ENCODE measurements around the gene ZRANB1.

ZRANB1 gene

GRCh38 chr10:124916098-124916584 lies 25.8 kb upstream of the ZRANB1 start:
- DNase-seq (ENCODE audit: extremely low read depth, low read depth): no peak
- no peak for TF ChIP-seq CTCF (IDR thresholded peaks at IDR 0.05; ENCODE audit: low read depth, low read length)

DNA sequence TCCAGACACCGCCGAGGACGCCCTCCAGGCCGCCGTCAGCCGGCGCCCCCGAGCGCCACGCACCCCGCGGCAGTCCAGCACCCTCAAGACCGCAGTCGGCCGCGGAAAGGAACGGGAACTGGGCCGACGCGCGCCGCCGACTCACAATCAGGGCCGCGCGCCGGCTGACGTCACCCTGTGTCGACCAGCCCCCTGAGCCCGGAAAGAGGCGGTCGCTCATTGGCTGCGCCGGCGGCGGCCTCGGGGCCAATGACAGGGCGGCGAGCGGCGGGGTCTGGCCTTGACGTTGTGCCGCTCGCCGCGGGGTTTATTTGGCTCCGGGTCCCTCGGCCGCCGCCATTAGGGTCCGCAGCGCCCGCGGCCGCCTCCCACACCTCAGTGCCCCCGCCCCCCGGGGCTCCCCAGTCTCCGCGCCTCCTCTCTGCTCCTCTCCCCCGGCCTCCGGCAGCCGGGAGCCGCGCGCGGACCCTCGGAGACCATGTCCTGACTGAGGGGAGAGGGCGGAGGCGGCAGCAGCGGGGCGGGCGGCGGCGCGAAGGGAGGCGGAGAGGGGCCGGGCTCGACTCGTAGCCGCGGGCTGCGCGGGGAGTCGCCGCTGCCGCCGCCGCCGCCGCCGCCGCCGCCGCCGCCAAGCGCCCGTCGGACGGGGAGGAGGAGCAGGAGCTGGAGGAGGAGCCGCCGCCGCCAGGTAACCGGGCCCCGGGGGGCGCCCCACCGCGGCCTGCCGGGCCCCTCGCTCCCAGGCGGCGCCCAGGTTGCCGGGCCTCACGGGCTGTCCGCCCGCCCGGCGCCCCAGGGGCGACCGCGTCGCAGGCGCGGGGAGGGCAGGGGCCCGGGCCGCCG lies 25.1 kb upstream of the ZRANB1 start:
- peak; percentile 87 for DNase-seq (ENCODE audit: extremely low read depth, low read depth)
- no peak for TF ChIP-seq CTCF (IDR thresholded peaks at IDR 0.05; ENCODE audit: low read depth, low read length)

DNA sequence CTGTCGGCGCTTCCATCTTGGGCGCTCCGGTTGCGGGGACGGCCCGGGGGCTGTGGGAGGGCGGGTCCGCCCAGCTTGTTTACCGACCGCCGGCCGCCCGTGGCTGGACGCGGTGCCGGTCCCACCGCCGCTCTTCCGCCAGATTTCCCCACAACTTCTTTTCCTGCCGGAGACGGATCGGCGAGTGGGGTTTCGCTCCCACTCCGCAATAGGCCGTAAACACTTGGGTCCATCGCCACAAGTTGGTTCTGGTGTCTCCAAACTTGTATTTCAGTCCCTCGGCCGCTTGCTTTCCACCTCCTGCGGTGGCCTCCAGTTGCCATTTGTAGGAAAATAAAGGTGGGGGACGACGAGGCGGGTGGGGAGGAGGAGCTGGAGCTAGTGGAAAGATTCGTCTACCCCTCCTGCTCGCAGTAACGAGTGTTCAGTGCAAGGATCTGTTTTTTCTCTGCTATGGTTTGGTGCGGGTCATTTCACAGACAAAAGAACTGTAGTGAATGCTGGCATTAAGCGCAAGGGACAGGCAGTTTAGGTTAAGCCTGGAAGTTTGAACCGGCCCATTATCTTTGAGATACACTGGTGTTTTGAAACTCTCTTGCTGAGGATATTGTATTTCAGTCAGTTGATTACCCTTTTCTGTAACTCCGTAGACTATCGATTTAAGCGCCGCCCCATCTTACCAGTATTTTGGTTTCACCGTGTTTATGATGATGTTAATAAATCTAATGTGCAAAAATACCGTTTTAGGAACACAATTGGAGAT lies 24.3 kb upstream of the ZRANB1 start:
- no peak for DNase-seq (ENCODE audit: extremely low read depth, low read depth)
- no peak for TF ChIP-seq CTCF (IDR thresholded peaks at IDR 0.05; ENCODE audit: low read depth, low read length)

- TF ChIP-seq CTCF (IDR thresholded peaks at IDR 0.05; ENCODE audit: low read depth, low read length): no peak
- no peak for DNase-seq (ENCODE audit: extremely low read depth, low read depth)
Observed at GRCh38 chr10:124918191-124918830, 23.6 kb upstream of the ZRANB1 start.

- no peak for DNase-seq (ENCODE audit: extremely low read depth, low read depth)
- no peak for TF ChIP-seq CTCF (IDR thresholded peaks at IDR 0.05; ENCODE audit: low read depth, low read length)
Observed at GRCh38 chr10:124918906-124919305, 23.0 kb upstream of the ZRANB1 start.

DNA sequence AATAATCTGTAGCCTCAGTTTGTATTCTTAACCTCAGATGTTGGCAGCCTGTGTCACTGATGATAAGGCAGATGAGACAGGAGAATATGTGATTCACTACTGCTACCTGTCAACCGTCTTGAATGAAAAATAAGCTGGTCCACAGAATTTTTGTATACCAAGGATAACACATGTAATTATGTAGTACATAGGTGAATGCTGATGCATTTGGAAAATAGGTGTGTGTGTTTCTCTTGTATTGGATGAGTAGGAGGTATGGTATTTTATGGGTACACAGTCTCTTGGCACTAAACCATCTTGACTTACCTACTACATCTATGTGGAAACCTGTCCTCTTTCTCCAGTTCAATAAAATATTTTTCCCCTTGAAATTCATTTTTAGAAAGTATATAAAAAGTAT lies 20.7 kb upstream of the ZRANB1 start:
- DNase-seq (ENCODE audit: extremely low read depth, low read depth): no peak
- no peak for TF ChIP-seq CTCF (IDR thresholded peaks at IDR 0.05; ENCODE audit: low read depth, low read length)

All from AG09319 (cell line).